Progenitor cell of endocrine pancreas (in vitro differentiated cells): ENCODE results near the gene LAGE3. TPM values are rescaled to one million over a fixed set of nuclear protein-coding genes. Genes with fewer than 3 reads are reported as not detected.

ENCODE experiments used
- DNase-seq: peaks from one replicate; pipeline ENCODE4 v3.0.0; 2021; ENCODE audit warnings: low spot score; ENCODE audit not compliant: unreplicated experiment
- H3K27ac Mint-ChIP-seq: 2 replicates; pipeline ENCODE4 v1.8.0; 2021; ENCODE audit warnings: mild to moderate bottlenecking, moderate library complexity, mixed read lengths
- H3K27me3 Mint-ChIP-seq: 2 replicates; pipeline ENCODE4 v1.8.0; 2021; ENCODE audit warnings: mixed read lengths
- H3K36me3 Mint-ChIP-seq: 2 replicates; pipeline ENCODE4 v1.8.0; 2022; ENCODE audit warnings: mixed read lengths; ENCODE audit not compliant: insufficient read depth
- H3K4me1 Mint-ChIP-seq: 2 replicates; pipeline ENCODE4 v1.8.0; 2021; ENCODE audit warnings: low read depth, mixed read lengths
- H3K4me3 Mint-ChIP-seq: 2 replicates; pipeline ENCODE4 v1.8.0; 2021; ENCODE audit warnings: low read depth, mild to moderate bottlenecking, moderate library complexity, mixed read lengths
- H3K9me3 Mint-ChIP-seq: 2 replicates; pipeline ENCODE4 v1.8.0; 2021; ENCODE audit warnings: low read depth, mixed read lengths
- total RNA-seq: library from RNA; stranded (reverse); gene quantifications from 2 replicates; pipeline ENCODE4 v1.2.1, GENCODE V29; 2021
- TF ChIP-seq, protein P1 (sequence below): fragments of 200-600 bp; sonication (generic); IDR thresholded peaks from one replicate; pipeline ENCODE4 v1.5.0; 2021; ENCODE audit warnings: antibody characterized with exemption, mild to moderate bottlenecking; ENCODE audit not compliant: unreplicated experiment

Gene LAGE3
- total RNA-seq, 1 donor from 2014 or later = 13.5 TPM

DNA sequence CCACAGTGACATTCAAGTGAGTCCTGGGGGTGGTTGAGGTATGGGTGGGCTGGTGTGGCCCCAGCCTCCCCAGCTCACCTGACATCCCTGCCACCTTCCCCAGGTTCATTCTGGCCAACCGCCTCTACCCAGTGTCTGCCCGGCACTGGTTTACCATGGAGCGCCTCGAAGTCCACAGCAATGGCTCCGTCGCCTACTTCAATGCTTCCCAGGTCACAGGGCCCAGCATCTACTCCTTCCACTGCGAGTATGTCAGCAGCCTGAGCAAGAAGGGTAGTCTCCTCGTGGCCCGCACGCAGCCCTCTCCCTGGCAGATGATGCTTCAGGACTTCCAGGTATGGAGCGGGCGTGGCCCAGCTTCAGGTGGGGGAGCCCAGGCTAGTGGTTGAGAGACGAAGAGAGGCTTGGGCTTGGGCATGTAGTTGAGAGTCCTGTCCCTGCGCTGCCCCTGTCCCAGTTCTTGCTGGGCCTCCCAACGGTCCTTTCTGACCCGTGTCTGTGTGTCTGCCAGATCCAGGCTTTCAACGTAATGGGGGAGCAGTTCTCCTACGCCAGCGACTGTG lies 43.8 kb downstream of the LAGE3 start:
- Mint-ChIP-seq H3K4me1 (peaks cover 12% of the 10 kb centered on the region), H3K27ac (no peak overlapping the region), H3K9me3 (peaks cover 5% of the 10 kb centered on the region), H3K27me3 (no peaks in the 10 kb centered on the region), H3K36me3 (peaks cover 7% of the 10 kb centered on the region), H3K4me3 (no peak overlapping the region)
- DNase-seq = no peak
- TF ChIP-seq, protein P1, sequence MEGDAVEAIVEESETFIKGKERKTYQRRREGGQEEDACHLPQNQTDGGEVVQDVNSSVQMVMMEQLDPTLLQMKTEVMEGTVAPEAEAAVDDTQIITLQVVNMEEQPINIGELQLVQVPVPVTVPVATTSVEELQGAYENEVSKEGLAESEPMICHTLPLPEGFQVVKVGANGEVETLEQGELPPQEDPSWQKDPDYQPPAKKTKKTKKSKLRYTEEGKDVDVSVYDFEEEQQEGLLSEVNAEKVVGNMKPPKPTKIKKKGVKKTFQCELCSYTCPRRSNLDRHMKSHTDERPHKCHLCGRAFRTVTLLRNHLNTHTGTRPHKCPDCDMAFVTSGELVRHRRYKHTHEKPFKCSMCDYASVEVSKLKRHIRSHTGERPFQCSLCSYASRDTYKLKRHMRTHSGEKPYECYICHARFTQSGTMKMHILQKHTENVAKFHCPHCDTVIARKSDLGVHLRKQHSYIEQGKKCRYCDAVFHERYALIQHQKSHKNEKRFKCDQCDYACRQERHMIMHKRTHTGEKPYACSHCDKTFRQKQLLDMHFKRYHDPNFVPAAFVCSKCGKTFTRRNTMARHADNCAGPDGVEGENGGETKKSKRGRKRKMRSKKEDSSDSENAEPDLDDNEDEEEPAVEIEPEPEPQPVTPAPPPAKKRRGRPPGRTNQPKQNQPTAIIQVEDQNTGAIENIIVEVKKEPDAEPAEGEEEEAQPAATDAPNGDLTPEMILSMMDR = no peak

DNA sequence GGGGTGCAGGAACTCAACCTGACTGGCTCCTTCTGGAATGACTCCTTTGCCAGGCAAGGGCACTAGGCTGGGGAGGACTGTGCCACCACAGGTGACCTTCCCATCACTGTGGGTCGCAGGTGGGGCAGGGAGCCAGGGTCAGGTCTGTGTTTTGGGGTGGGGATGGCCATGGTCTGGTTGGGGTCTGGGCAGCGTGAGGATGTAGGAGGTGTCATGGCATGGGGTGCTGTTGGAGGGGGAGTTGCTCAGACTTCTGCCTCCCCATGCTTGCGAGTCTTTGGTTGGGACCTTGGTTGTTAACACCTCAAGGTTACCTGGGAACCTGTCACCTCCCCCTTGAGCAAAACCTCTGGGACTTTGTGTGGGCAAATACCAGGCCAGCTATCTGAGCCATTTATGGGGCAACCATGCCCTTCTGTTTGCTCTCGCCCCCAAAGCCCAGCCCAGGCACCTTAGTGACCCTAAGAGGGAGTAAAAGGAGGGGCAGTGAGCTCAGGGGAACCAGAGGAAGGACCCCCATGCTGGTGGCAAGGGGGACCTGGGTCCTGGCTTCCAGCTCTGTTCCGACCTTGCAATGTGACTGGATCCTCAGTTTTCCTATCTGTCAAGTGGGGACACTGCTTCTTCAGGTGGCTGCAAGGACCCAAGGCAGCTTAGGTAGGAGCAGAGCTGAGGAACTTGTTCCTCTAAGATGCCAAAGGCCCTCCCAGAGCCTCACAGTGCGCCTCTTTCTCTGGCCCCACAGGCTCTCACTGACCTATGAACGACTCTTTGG lies 44.5 kb downstream of the LAGE3 start:
- no peak for DNase-seq
- H3K27ac Mint-ChIP-seq = no peak overlapping the region

DNA sequence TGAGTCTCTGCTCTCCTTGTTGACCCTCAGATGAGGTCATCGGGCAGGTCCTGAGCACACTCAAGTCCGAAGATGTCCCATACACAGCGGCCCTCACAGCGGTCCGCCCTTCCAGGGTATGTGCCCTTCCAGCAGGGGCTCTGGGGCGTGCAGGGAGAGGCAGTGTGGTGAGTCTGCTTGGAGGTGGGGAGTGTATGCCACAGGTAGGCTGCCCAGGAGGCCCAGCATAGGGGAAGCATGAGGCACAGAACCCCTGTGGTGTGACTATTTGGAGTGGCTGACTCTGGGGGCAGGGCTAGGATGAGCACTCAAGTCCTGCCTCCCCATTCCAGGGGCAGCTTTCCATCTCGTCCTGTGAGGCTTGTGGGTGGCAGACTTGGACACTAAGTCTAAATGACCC lies 45.5 kb downstream of the LAGE3 start:
- Mint-ChIP-seq H3K4me1 (peaks cover 19% of the 10 kb centered on the region), H3K9me3 (peaks cover 5% of the 10 kb centered on the region), H3K36me3 (peaks cover 9% of the 10 kb centered on the region), H3K27me3 (no peaks in the 10 kb centered on the region), H3K4me3 (no peak overlapping the region), H3K27ac (no peak overlapping the region)
- DNase-seq = no peak
- TF ChIP-seq, protein P1 = no peak

More for the DNA sequence above, 44.5 kb downstream of the LAGE3 start:
- Mint-ChIP-seq H3K27me3 (no peaks in the 10 kb centered on the region), H3K9me3 (peaks cover 5% of the 10 kb centered on the region), H3K4me3 (no peak overlapping the region), H3K4me1 (peaks cover 15% of the 10 kb centered on the region), H3K36me3 (peaks cover 7% of the 10 kb centered on the region)
- TF ChIP-seq, protein P1 = no peak

DNA sequence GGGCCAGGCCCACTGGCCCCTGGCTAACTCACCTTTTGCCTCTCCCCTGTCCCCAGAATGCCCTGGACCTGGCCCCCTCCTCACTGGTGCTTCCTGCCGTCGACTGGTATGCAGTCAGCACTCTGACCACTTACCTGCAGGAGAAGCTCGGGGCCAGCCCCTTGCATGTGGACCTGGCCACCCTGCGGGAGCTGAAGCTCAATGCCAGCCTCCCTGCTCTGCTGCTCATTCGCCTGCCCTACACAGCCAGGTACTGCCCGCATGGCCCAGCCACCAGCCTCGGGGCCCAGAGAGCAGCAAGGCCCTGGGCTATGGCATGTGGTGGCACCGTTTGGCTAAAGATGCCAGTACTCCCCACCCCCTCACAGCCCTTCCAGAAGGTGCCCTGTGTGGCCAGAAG lies 46.9 kb downstream of the LAGE3 start:
- Mint-ChIP-seq H3K4me1 (peaks cover 15% of the 10 kb centered on the region), H3K9me3 (peaks cover 8% of the 10 kb centered on the region), H3K4me3 (no peak overlapping the region), H3K27me3 (no peaks in the 10 kb centered on the region), H3K27ac (no peak overlapping the region), H3K36me3 (peaks cover 9% of the 10 kb centered on the region)
- DNase-seq = no peak
- TF ChIP-seq, protein P1 = no peak

DNA sequence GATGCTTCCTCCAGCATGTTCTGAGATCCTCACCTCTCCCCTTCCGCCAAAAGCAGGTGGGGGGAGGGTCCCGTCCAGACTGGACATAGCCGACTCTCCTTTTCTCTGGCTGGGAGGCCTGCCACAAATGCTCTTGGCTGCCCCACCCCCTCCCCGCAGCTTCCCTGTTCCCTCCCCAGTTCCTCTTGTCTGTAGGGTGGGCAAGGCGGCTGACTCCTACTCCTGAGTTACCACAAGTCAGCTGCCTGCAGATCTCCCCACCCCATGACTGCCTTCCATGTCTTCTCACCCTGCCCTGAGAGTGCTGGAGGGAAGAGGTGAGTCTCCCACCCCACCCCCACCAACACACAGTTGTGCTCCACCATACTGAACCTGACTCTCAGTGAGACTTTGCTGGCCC lies 47.7 kb downstream of the LAGE3 start:
- no peak for DNase-seq
- peaks cover 16% of the 10 kb centered on the region for H3K4me1 Mint-ChIP-seq
- no peak overlapping the region for H3K27ac Mint-ChIP-seq
- no peak overlapping the region for H3K4me3 Mint-ChIP-seq
- H3K9me3 Mint-ChIP-seq = peaks cover 8% of the 10 kb centered on the region
- TF ChIP-seq, protein P1 = no peak
- no peaks in the 10 kb centered on the region for H3K27me3 Mint-ChIP-seq
- peaks cover 9% of the 10 kb centered on the region for H3K36me3 Mint-ChIP-seq
